ENCODE measurements around the gene SH3RF3.

SH3RF3 gene

GRCh38 chr2:109203246-109204011 lies 74.4 kb downstream of the SH3RF3 start:
- no peak overlapping the region for H3K4me3 ChIP-seq
- H3K27ac ChIP-seq = no peak overlapping the region
- no peak overlapping the region for H3K4me2 ChIP-seq
- no peak overlapping the region for H3K9ac ChIP-seq
- no peaks in the 10 kb centered on the region for H3K36me3 ChIP-seq
- H3K4me1 ChIP-seq = peaks cover 56% of the 10 kb centered on the region
- H3K9me3 ChIP-seq = peaks cover 4% of the 10 kb centered on the region; the same call in 1 of the 2 replicates
- TF ChIP-seq Cebpa-rat (IDR thresholded peaks at IDR 0.05) = no peak
- peaks cover 96% of the 10 kb centered on the region for H4K20me1 ChIP-seq
- H3K27me3 ChIP-seq = peaks cover 10% of the 10 kb centered on the region; the same call in 1 of the 2 replicates

GRCh38 chr2:109204412-109204811 lies 75.4 kb downstream of the SH3RF3 start:
- Histone ChIP-seq H3K9me3 (peaks cover under 1% of the 10 kb centered on the region; the same call in 1 of the 2 replicates), H3K4me1 (peaks cover 50% of the 10 kb centered on the region), H3K4me3 (no peak overlapping the region), H3K27me3 (peaks cover 13% of the 10 kb centered on the region; the same call in 1 of the 2 replicates), H3K36me3 (no peaks in the 10 kb centered on the region), H3K27ac (no peak overlapping the region), H3K4me2 (no peak overlapping the region), H3K9ac (no peak overlapping the region), H4K20me1 (peaks cover 98% of the 10 kb centered on the region)
- no peak for TF ChIP-seq Cebpa-rat (IDR thresholded peaks at IDR 0.05)

GRCh38 chr2:109205447-109205846 lies 76.4 kb downstream of the SH3RF3 start:
- H4K20me1 ChIP-seq = peaks cover 100% of the 10 kb centered on the region
- H3K27me3 ChIP-seq = peaks cover 19% of the 10 kb centered on the region; the same call in 1 of the 2 replicates
- no peak overlapping the region for H3K9ac ChIP-seq
- H3K4me3 ChIP-seq = no peak overlapping the region
- no peak overlapping the region for H3K27ac ChIP-seq
- H3K36me3 ChIP-seq = no peaks in the 10 kb centered on the region
- no peaks in the 10 kb centered on the region for H3K9me3 ChIP-seq
- H3K4me1 ChIP-seq = peaks cover 45% of the 10 kb centered on the region
- peak overlapping the region; percentile 42 for H3K4me2 ChIP-seq
- TF ChIP-seq Cebpa-rat (IDR thresholded peaks at IDR 0.05) = no peak

- H3K27me3 ChIP-seq = peaks cover 25% of the 10 kb centered on the region
- peaks cover 100% of the 10 kb centered on the region for H4K20me1 ChIP-seq
- peak overlapping the region; percentile 15 for H3K4me2 ChIP-seq
- H3K4me1 ChIP-seq = peaks cover 45% of the 10 kb centered on the region
- no peak overlapping the region for H3K9ac ChIP-seq
- no peak for TF ChIP-seq Cebpa-rat (IDR thresholded peaks at IDR 0.05)
- H3K27ac ChIP-seq = no peak overlapping the region
- no peak overlapping the region for H3K4me3 ChIP-seq
- no peaks in the 10 kb centered on the region for H3K9me3 ChIP-seq
- no peaks in the 10 kb centered on the region for H3K36me3 ChIP-seq
These were observed 77.7 kb downstream of the SH3RF3 start for GRCh38 chr2:109206569-109207146.

- Histone ChIP-seq H3K27ac (no peak overlapping the region), H3K4me1 (peaks cover 47% of the 10 kb centered on the region), H3K36me3 (no peaks in the 10 kb centered on the region), H3K4me3 (no peak overlapping the region), H3K9ac (no peak overlapping the region), H3K27me3 (peaks cover 30% of the 10 kb centered on the region), H4K20me1 (peaks cover 100% of the 10 kb centered on the region), H3K9me3 (no peaks in the 10 kb centered on the region), H3K4me2 (peak overlapping the region; percentile 15)
- no peak for TF ChIP-seq Cebpa-rat (IDR thresholded peaks at IDR 0.05)
These were observed 78.2 kb downstream of the SH3RF3 start for GRCh38 chr2:109207176-109207575.

- Histone ChIP-seq H3K27me3 (peaks cover 42% of the 10 kb centered on the region), H3K27ac (no peak overlapping the region), H4K20me1 (peaks cover 100% of the 10 kb centered on the region), H3K4me3 (no peak overlapping the region), H3K4me1 (peaks cover 58% of the 10 kb centered on the region), H3K9me3 (no peaks in the 10 kb centered on the region), H3K4me2 (no peak overlapping the region), H3K9ac (no peak overlapping the region), H3K36me3 (no peaks in the 10 kb centered on the region)
- TF ChIP-seq Cebpa-rat (IDR thresholded peaks at IDR 0.05) = no peak
These were observed 79.3 kb downstream of the SH3RF3 start for GRCh38 chr2:109208071-109208950.

- Histone ChIP-seq H3K27ac (no peak overlapping the region), H3K9me3 (no peaks in the 10 kb centered on the region), H3K4me3 (no peak overlapping the region), H3K9ac (no peak overlapping the region), H3K36me3 (no peaks in the 10 kb centered on the region), H3K27me3 (peaks cover 48% of the 10 kb centered on the region), H4K20me1 (peaks cover 100% of the 10 kb centered on the region), H3K4me2 (no peak overlapping the region), H3K4me1 (peaks cover 64% of the 10 kb centered on the region)
- TF ChIP-seq Cebpa-rat (IDR thresholded peaks at IDR 0.05) = no peak
These were observed 79.9 kb downstream of the SH3RF3 start for GRCh38 chr2:109208951-109209335.

- H4K20me1 ChIP-seq = peaks cover 100% of the 10 kb centered on the region
- no peak overlapping the region for H3K27ac ChIP-seq
- H3K27me3 ChIP-seq = peaks cover 48% of the 10 kb centered on the region
- no peaks in the 10 kb centered on the region for H3K36me3 ChIP-seq
- H3K9ac ChIP-seq = no peak overlapping the region
- H3K4me1 ChIP-seq = peaks cover 69% of the 10 kb centered on the region
- H3K4me2 ChIP-seq = no peak overlapping the region
- H3K9me3 ChIP-seq = no peaks in the 10 kb centered on the region
- TF ChIP-seq Cebpa-rat (IDR thresholded peaks at IDR 0.05) = no peak
- no peak overlapping the region for H3K4me3 ChIP-seq
These were observed 80.4 kb downstream of the SH3RF3 start for GRCh38 chr2:109209412-109209811.

- Histone ChIP-seq H4K20me1 (peaks cover 100% of the 10 kb centered on the region), H3K27me3 (peaks cover 48% of the 10 kb centered on the region), H3K9me3 (no peaks in the 10 kb centered on the region), H3K9ac (no peak overlapping the region), H3K4me1 (peaks cover 74% of the 10 kb centered on the region), H3K4me2 (no peak overlapping the region), H3K27ac (no peak overlapping the region), H3K36me3 (no peaks in the 10 kb centered on the region), H3K4me3 (no peak overlapping the region)
- no peak for TF ChIP-seq Cebpa-rat (IDR thresholded peaks at IDR 0.05)
These were observed 80.9 kb downstream of the SH3RF3 start for GRCh38 chr2:109209941-109210340.

All from BLaER1 (cell line).